Astrocyte (in vitro differentiated cells and primary cell): ENCODE measurements around the gene PKNOX1. TPM values are rescaled to one million over a fixed set of nuclear protein-coding genes. Genes with fewer than 3 reads are reported as not detected.
A peak's percentile ranks its signal among the peaks of the same experiment; 100 is the strongest.

ENCODE experiments used
- DNase-seq: peaks from one replicate; pipeline ENCODE4 v3.0.0-alpha.2; 2010; ENCODE audit warnings: low read depth
- FAIRE-seq: peaks from 2 replicates; lab custom pipeline; 2011; peaks lifted over from hg19 to GRCh38; lab: Jason Lieb, UNC
- H2AFZ ChIP-seq: 2 replicates; pipeline ENCODE4 v1.6.0; 2012; ENCODE audit warnings: low read depth, low read length, inconsistent platforms
- H3K27ac ChIP-seq: 2 replicates; pipeline ENCODE4 v1.5.1; 2011; ENCODE audit warnings: low read depth, low read length, inconsistent platforms
- H3K27me3 ChIP-seq: 2 replicates; pipeline ENCODE4 v1.6.0; 2011; ENCODE audit warnings: low read length, inconsistent platforms; ENCODE audit not compliant: insufficient read depth
- H3K36me3 ChIP-seq: 2 replicates; pipeline ENCODE4 v1.5.1; 2011; ENCODE audit warnings: low read length, inconsistent platforms; ENCODE audit not compliant: insufficient read depth
- H3K4me1 ChIP-seq: 2 replicates; pipeline ENCODE4 v1.5.1; 2011; ENCODE audit warnings: low read length, inconsistent platforms; ENCODE audit not compliant: insufficient read depth
- H3K4me2 ChIP-seq: 2 replicates; pipeline ENCODE4 v1.6.0; 2012; ENCODE audit warnings: low read length, inconsistent platforms
- H3K4me3 ChIP-seq: 2 replicates; pipeline ENCODE4 v1.5.1; 2011; ENCODE audit warnings: low read depth, mild to moderate bottlenecking, low read length, inconsistent platforms; ENCODE audit not compliant: insufficient read depth
- H3K79me2 ChIP-seq: 2 replicates; pipeline ENCODE4 v1.6.0; 2012; ENCODE audit warnings: mild to moderate bottlenecking, low read length, inconsistent platforms; ENCODE audit not compliant: insufficient read depth
- H3K9ac ChIP-seq: 2 replicates; pipeline ENCODE4 v1.6.0; 2012; ENCODE audit warnings: mild to moderate bottlenecking, low read length, inconsistent platforms
- H3K9me3 ChIP-seq: 2 replicates; pipeline ENCODE4 v1.5.1; 2012; ENCODE audit warnings: low read depth, mild to moderate bottlenecking, low read length, inconsistent platforms; ENCODE audit not compliant: insufficient read depth
- H4K20me1 ChIP-seq: 2 replicates; pipeline ENCODE4 v1.6.0; 2012; ENCODE audit warnings: low read length, inconsistent platforms; ENCODE audit not compliant: insufficient read depth
- H3K27ac Mint-ChIP-seq: one replicate; pipeline ENCODE4 v1.8.0; 2021; ENCODE audit warnings: mild to moderate bottlenecking, mixed read lengths; ENCODE audit not compliant: unreplicated experiment
- H3K27me3 Mint-ChIP-seq: one replicate; pipeline ENCODE4 v1.8.0; 2021; ENCODE audit warnings: low read depth, mixed read lengths; ENCODE audit not compliant: unreplicated experiment
- H3K36me3 Mint-ChIP-seq: one replicate; pipeline ENCODE4 v1.8.0; 2021; ENCODE audit warnings: low read depth, mixed read lengths; ENCODE audit not compliant: unreplicated experiment
- H3K4me1 Mint-ChIP-seq: one replicate; pipeline ENCODE4 v1.8.0; 2021; ENCODE audit warnings: low read depth, mixed read lengths; ENCODE audit not compliant: unreplicated experiment
- H3K4me3 Mint-ChIP-seq: one replicate; pipeline ENCODE4 v1.8.0; 2021; ENCODE audit warnings: mild to moderate bottlenecking, moderate library complexity, mixed read lengths; ENCODE audit not compliant: unreplicated experiment
- H3K9me3 Mint-ChIP-seq: one replicate; pipeline ENCODE4 v1.8.0; 2021; ENCODE audit warnings: mild to moderate bottlenecking, mixed read lengths; ENCODE audit not compliant: unreplicated experiment
- CTCF ChIP-seq: IDR thresholded peaks from 2 replicates; pipeline ENCODE4 v1.5.1; 2011; ENCODE audit warnings: low read depth, mild to moderate bottlenecking, inconsistent platforms, low read length, moderate library complexity; ENCODE audit not compliant: insufficient read depth
- EZH2 ChIP-seq: IDR thresholded peaks from 2 replicates; pipeline ENCODE4 v1.6.1; 2012; ENCODE audit warnings: mild to moderate bottlenecking, low read length, inconsistent platforms; ENCODE audit not compliant: insufficient read depth
- total RNA-seq: library from RNA; stranded (reverse); gene quantifications from 2 replicates; pipeline ENCODE4 v1.2.1, GENCODE V29; 2021

PKNOX1 gene
- total RNA-seq, 1 donor from 2014 or later = 11.2 TPM

- H3K9me3 ChIP-seq = no peaks in the 10 kb centered on the region
- H3K79me2 ChIP-seq = peaks cover 51% of the 10 kb centered on the region
- peak overlapping the region; percentile 86 for H3K27ac ChIP-seq
- Mint-ChIP-seq H3K27ac (peak overlapping the region; percentile 97), H3K4me1 (peaks cover 5% of the 10 kb centered on the region), H3K27me3 (no peaks in the 10 kb centered on the region), H3K9me3 (peaks cover 10% of the 10 kb centered on the region), H3K36me3 (peaks cover 14% of the 10 kb centered on the region), H3K4me3 (peak overlapping the region; percentile 94)
- H3K27me3 ChIP-seq = no peaks in the 10 kb centered on the region
- H3K4me3 ChIP-seq = peak overlapping the region; percentile 94
- H2AFZ ChIP-seq = peak overlapping the region; percentile 65
- no peak for TF ChIP-seq CTCF
- no peak for TF ChIP-seq EZH2
- peaks cover 9% of the 10 kb centered on the region for H4K20me1 ChIP-seq
- H3K4me1 ChIP-seq = peaks cover 10% of the 10 kb centered on the region
- peaks cover 6% of the 10 kb centered on the region for H3K36me3 ChIP-seq
- no peak for FAIRE-seq
- peak overlapping the region; percentile 90 for H3K4me2 ChIP-seq
- peak overlapping the region; percentile 90 for H3K9ac ChIP-seq
- DNase-seq = no peak
Measured at GRCh38 chr21:42975886-42976608, 1.7 kb downstream of the PKNOX1 start.

GRCh38 chr21:42980312-42981213, 6.2 kb downstream of the PKNOX1 start:
- Histone ChIP-seq H3K27me3 (no peaks in the 10 kb centered on the region), H3K9ac (no peak overlapping the region), H4K20me1 (peaks cover 18% of the 10 kb centered on the region), H3K79me2 (peaks cover 84% of the 10 kb centered on the region), H3K36me3 (peaks cover 6% of the 10 kb centered on the region), H3K4me3 (no peak overlapping the region), H3K27ac (no peak overlapping the region), H3K4me2 (no peak overlapping the region), H3K9me3 (no peaks in the 10 kb centered on the region), H3K4me1 (peaks cover 7% of the 10 kb centered on the region), H2AFZ (no peak overlapping the region)
- Mint-ChIP-seq H3K27me3 (no peaks in the 10 kb centered on the region), H3K4me1 (peaks cover 9% of the 10 kb centered on the region), H3K36me3 (peaks cover 14% of the 10 kb centered on the region), H3K4me3 (no peak overlapping the region), H3K27ac (no peak overlapping the region), H3K9me3 (peaks cover 10% of the 10 kb centered on the region)
- DNase-seq = no peak
- FAIRE-seq = no peak
- TF ChIP-seq CTCF = no peak
- no peak for TF ChIP-seq EZH2
